Stimulated activated naive CD4-positive, alpha-beta T cell treated with Interleukin-2 at 50 U/mL for 16 hours (primary cell): ENCODE measurements around the gene DROSHA.

Experiments
- DNase-seq: peaks from one replicate; lab custom pipeline; 2025; lab: John Stamatoyannopoulos, UW

DROSHA gene

DNA sequence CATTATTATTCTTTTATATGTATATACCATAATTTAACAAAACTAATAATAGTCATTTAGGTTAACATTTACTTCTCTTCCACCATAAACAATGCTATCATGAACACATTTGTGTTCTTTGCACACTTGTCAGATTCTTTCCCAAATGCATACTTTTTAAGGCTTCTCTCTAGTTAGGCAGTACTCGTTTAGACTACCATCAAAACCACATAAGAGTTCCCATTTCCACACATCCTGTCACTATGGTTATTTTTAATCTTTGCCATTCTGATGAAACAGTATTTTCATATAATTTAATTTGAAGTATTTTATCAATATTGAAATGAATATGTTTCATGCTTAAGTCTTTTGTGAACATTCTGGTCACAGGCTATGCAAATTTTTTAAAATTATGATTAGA, 15.1 kb downstream of the DROSHA start:
- no peak for DNase-seq

DNA sequence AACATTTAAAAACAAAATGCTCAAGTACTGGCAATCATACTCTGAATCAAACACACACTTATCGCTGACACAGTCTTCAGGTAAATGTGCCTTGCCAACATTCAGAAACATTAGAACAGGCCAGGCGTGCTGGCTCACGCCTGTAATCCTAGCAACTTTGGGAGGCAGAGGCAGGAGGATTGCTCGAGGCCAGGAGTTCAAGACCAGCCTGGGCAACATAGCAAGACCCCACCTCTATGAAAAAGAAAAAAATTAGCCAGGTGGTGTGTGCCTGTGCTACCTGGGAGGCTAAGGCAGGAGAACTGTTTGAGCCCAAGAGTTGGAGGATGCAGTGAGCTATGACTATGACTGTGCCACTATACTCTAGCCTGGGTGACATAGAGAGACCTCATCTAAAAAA, 20.6 kb downstream of the DROSHA start:
- DNase-seq, result no peak

DNA sequence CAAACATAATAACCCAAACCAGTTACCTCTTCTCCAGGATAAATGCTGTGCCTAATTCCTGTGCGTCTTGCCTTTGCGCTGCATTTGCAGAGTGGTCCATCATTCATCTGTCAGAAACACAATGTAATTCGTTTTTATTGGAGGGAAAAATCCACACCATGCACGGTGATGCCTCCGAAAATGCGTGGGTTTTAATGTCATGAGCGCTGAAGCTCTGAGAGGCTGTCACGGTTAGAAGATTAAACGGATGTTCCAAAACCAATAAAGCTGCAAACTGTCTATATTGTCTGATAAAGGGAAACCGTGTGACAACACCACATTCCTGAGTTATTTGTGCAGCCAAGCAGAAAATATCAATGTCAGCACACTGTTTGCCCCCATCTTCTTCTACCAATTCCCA, 27.4 kb downstream of the DROSHA start:
- DNase-seq, result no peak

DNA sequence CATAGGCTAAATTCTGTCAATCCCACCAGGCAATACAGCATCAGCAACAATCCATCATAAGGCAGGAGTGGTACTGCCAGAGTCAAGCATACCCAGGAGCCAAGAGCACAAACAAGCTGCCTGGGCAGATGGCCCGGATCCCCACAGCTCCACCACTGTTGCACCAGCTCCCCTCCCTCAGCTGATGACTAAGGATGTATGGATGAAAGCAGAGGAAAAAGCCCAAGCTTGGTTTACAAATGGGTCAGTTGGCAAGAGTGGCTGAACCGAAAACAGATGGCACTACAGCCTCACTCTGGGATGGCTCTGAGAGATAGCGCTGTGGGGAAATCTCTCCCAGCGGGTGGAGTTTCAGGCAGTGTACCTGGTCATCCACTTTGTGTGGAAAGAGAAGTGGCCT, 29.4 kb downstream of the DROSHA start:
- no peak for DNase-seq

DNA sequence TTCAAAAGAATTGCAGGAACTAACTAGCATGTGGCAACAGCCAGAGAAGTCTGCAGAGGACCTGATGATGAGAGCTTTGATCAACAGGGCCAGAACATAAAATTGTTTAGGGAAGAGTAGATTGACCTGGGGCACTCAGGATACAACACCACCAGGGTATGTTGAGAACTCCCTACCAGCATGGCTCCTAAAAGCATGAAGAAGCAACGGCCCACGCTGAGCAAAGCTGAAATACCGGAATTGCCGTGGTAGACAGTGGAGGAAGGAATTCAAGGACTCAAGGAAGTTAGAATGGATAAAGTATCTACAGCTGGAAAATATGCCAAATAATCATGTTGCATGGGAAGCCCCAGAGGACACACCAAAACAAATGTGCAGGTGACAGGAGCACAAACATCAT, 31.6 kb downstream of the DROSHA start:
- no peak for DNase-seq

DNA sequence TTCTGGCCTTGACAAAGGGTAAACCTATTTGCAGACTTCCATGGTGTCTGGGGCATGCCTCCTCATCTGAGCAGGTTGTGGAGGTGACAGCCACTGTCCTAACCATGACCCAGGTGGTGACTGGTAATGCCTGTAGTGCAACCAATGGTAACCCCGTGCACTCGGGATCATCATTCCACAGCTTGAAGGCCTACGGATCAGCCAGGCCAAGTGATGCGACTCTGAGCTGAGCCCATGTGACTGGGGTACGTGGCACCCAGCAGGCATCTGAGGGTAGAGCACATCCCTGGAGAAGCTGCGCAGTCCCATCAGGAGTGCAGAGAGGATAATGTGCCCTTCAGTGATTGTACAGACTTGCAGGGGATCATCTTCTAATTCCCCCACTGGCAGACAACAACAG, 35.0 kb downstream of the DROSHA start:
- DNase-seq, result no peak

DNA sequence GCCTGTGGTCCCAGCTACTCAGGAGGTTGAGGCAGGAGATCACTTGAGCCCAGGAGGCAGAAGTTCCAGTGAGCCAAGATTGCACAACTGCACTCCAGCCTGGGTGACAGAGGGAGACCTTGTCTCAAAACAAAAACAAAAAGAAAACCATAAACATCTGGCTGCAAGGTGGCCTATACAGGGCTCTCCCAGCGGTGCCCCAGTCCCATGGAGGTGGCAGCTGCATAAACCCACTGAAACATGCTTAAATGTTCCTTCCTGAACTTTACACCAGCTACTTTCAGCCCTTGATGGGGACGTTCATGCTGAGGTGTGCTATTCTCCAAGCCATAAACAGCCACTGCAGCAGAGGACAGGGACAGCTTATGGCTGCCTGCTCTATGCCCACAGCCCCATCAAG, 35.6 kb downstream of the DROSHA start:
- DNase-seq, result no peak

DNA sequence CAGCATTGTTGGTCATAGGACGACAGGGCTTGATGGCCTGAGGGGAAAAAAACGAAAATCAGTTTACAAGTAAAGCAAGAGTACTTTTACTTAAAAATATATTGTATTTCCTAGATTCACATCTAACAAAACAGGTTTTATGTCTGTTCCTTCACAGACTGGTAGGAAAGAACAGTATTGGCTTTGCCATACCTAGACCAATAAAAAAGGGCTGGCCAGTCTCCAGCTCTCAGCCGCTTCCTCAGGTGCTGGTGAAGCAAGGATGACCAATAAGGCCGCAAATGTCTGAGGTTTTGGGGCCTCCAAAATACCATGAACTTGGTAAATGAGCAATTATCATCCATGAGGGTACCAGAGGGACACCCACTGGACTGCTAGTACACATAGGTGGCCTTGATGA, 36.6 kb downstream of the DROSHA start:
- DNase-seq, result no peak

DNA sequence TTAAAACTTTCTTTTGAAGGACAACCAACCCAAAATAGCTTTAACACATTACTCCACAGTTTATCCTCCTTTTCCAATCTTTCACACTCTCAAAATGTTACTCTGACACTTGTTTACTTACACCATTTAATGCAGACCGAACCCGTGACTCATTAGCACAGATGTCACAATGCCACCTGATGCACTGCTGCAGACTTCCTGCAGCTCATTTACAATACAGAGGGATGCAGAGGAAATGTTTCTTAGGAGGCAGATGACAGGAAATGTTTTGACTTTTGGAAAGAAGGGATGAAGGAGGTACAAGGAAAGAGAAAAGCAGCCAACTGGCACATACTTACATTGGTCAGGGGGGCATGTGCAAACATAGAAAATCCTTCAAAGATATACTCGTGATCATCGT, 39.0 kb downstream of the DROSHA start:
- no peak for DNase-seq

DNA sequence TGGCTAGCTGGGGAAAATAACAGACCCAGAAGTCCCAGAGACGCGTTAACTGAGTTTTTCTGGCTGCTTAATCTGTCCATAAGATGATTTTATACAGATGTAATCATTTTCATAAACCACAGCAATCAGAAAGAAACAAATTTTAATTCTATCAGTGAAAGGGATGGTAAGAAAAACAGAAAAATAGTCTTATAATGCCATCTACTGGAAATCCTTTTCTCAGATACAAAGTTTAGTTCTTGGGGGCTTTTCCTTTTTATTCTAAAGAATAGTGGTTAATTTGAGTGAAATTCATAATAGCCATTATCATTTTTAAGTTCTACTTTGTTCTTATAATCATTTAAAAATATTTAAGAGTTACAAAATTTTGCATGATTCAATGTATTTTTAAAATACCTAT, 44.4 kb downstream of the DROSHA start:
- DNase-seq, result no peak

DNA sequence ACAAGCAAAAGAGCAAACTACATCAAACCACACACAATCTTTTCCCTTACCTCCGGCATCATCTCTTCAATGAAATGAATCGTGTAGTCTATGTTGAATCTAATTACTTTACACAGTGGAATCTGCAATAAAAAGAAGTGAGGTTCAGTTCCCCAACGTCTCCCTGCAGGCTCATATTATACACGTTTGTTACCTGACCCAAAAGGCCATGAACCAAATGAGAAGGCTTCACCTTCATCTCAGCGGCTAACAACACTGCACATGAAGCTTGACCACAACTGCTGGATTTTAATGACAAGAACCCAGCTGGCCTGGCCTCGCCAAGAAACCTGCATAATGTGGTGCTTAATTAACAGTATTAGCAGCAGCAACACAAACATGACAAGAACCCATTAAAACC, 45.5 kb downstream of the DROSHA start:
- no peak for DNase-seq

DNA sequence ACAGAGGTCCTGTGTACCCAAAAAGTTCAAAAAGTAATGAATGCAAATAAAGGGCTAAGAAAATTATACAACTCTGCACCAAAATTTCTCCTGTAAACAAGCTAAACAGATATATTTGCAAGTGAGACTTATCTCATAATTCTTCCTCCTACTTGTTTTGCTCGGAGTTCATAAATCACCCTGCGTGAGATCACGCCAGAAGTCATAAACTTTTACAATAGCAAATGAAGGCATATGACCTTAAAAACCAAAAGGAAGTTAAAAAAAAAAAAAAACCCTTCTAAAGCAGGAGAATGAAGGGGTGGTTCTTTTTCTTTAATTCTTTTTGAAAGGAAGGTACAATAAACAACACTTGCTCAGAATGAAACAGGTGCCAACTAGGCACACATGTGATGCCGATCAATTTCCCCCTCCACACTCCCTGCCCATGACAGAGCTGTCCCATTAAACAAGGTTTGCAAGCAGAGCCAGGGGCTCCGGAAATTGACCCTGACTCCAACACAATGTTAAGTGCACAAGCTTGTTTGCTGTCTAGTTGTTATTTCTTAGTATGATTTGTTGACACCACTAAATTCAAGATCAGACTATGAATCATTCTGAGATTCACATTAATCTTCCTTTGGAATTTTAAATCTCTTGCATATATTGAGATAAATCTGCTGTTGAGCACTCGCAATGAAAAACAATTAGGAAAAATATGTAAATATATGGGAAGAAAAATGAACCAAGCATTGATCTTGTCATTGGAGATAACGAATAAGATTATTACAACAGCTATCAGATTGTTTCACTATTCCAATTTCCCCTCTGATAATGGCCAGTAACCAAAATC, 46.3 kb downstream of the DROSHA start:
- no peak for DNase-seq

DNA sequence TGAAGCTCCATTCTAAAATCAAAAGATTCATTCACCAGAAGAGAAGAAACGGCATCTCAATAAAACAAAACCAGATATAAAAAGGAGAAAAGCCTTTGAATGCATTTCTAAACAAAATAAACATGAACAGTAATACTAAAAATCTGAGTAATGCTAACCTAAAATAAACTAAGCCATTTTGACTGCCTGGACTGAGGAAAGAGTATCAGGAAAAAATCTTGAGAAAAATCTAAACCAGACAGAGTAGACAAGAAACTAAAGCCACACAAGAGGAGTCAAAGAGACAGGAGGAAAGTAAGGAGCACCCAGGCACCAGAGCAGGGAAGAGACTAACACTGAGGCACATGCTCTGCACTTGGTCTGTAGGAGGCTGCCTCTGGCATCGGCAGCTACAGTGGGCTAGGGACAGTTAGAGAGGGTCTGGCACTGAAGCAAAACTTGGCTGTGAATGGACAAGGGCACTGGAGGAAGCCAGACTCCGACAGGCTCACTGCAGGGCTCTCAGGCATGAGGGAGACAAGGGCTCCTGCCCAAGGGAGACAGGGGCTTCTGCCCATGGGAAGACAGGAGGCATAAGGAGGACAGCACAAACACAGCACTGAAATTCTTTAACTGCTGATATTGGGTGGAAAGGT, 50.2 kb downstream of the DROSHA start:
- DNase-seq, result no peak

DNA sequence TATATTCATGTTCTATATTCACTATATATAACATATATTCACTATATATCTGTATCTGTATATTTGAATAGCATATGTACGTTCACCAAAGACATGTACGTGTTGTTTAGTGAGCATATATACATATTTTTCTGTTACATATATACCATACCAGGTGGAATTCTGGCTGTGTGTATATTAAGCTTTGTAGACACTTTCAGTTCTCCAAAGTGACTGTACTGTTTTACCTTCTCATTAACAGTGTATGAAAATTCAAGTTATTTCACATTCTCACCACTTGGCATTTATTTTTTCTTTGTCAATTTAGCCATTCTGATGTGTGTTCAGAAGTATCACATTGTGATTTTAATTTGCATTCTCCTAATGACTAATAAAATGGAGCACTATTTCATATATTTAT, 52.2 kb downstream of the DROSHA start:
- no peak for DNase-seq

DNA sequence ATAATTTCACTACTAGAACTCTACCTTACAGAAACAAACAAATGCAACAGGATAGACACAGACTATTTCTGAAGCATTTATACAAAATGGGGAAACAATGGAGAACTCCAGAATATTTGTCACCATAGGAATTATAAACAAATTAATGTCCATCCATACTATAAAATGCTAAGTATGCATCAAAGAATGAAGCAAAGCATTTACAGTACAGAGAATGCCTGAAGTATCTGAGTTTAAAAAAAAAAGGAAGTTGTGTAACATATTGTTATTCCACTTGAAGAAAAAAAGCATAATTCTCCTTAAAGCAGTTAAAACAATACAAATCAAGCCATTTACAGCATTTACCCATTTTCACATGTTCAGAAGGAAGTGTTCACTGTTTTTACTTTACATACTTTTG, 53.0 kb downstream of the DROSHA start:
- no peak for DNase-seq

DNA sequence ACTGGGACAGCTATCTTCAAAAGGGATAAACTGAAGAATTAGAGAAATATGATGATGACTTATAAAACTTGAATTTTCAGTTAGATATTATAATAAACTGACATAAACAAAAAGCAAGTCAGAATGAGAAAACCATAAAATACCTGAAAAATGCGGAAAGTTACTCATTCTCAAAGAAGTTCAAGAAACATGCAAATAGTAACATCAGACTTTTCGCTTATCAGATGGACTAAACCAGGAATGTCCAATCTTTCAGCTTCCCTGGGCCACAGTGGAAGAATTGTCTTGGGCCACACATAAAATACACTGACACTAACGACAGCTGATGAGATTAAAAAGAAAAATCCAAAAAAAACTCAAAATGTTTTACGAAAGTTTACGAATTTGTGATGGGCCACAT, 53.9 kb downstream of the DROSHA start:
- no peak for DNase-seq

DNA sequence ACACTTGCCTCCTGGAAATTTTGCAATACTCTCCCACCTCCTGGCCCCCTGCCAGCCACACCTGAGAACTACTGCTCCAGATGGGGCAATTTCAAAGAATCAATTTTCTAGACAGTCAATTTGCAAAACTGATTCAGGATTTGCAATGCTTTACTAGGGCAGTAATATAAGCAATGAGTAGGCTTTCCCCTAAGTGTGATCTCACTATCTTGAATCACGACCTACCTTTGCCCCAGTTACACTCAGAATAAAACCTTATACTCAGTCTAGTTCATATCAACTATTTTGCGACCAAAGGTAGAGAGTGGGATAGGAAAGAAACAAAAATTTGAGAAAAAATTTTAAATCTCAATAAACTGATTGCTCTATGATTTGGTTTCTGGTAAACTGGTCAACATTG, 54.4 kb downstream of the DROSHA start:
- DNase-seq, result no peak

DNA sequence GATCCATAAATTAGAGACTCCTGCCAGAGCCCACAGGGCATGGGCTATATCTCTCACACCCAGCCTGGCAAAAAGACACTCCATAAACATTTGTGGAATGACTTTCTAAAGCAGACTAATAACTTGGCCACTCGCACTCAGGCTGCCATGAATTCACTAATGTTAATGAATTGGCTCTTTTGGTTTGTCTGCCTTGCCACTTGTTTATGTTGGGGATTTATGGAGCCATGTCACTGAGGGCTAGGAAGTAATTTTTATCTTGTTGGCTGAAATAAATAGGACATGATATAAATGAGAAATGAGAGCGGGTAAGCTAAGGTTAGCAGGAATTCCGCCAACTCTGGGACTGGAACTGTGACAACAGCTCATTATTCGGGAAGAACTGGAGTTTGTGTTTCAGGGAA, 55.2 kb downstream of the DROSHA start:
- no peak for DNase-seq

DNA sequence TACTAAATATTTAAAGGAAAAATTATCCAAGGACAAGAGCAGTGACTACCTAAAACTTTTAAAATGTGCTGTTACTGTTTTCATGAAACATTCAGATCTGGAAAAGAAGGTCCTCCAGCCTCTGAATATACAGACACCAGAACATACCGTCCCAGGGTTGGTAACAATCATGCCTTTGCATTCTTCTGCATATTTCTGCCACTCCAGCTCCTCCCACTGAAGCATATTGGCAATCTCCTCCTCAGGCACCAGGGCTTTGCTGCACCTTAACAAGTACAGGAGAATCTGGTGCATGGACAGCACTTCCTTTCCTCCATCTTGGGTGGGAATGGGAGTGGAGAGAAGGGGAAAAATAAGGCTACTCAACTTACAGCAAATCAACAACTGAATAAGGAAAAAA, 60.0 kb downstream of the DROSHA start:
- DNase-seq, result no peak

DNA sequence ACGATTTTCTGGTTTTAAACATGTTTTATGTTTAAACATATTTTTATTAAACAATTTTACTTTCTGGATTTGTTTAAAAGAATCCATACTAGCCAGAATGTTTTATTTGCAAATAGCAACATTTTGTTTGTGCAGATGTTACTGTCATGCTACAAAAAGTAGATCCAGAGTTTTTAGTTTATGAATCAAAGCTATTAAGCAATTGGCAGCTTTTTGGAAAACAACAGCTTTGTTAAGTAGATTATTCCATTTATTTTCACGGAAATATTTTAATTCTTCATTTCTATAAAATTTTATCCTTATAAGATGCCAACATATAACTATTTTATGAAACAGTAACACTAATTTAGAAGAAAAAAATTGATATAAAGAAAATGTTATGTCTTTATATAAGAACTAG, 60.9 kb downstream of the DROSHA start:
- DNase-seq, result no peak

DNA sequence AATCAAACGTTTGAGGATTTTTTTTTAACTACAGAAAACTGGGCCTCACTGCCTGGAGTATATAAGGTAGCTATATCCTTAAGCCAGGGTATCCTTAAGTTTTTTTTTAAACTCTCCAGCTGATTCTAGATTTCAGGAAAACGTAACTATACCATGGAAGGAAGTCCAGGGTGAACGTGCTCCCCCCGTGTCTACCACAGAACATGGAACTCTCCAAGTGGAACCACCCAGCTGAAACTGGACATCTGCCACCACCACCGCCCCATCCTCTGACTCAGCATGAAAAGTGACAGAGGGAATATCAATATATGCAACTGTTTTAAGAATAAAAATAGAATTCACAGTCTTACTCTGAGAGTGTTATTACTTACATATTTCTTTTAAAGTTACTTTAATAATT, 61.3 kb downstream of the DROSHA start:
- DNase-seq, result no peak

DNA sequence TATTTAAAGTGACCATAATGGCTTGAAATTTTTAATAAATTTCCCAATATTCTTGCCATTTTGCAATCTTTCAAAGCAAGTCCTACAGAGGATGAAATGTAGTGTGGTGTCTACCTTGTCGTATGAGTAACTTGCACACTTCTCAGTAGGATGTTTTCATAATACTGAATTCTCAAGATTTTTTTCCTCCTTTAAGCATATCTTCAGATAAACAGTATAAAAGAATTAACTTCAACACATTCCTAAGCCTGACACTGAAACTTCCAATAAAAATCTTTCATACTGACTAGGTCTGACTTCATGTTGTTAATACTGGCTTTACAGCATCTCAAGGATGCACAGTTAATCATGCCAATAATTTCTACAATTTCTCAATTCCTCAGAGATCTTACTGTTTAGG, 62.0 kb downstream of the DROSHA start:
- no peak for DNase-seq

DNA sequence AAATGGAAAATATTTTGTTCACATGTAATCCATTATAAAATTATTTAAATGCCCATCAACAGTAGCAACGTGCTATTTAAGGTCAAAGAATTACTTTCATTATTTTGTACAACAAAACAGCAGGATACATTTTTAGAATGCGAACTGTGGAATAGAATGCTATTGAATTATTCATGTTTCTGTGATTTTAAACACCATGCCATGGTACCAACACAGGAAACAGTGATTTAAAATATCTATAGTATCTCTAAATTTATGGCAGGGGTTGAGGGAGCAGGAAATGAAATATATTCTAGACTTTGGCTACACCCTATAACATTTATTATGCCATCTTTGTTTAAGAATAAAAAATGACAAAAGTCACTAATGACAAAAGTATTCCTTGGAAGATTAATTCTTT, 62.4 kb downstream of the DROSHA start:
- DNase-seq, result no peak

DNA sequence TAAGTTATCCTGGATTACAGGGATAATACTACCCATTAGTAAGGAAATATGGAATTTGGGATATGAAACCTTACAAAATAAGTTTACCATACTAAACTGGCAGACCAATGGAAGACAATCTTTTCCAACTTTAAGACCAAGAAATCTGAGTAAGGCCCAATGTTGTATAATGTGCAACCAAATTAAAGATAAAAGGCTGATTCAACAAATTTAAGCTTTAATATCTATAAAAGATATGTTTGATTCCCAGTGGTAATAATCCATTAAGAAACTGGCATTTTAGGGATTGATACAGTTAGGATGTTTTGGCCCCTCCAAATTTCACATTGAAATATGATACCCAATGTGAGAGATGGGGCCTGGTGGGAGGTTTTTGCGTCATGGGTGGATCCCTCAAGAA, 66.6 kb downstream of the DROSHA start:
- no peak for DNase-seq
